ENCODE results near the gene NTHL1.

Gene NTHL1

GRCh38 chr16:2007081-2007836 is 40.4 kb downstream of the NTHL1 start:
- no peak for DNase-seq

GRCh38 chr16:2006317-2006716 is 41.3 kb downstream of the NTHL1 start:
- no peak for DNase-seq

- DNase-seq: no peak
Measured at GRCh38 chr16:2005646-2006045, 42.0 kb downstream of the NTHL1 start.

GRCh38 chr16:2004795-2005517 is 42.7 kb downstream of the NTHL1 start:
- DNase-seq: no peak

GRCh38 chr16:2003827-2004641 is 43.6 kb downstream of the NTHL1 start:
- peak; percentile 66 to 85 (median 83) for DNase-seq

- DNase-seq: no peak
Measured at GRCh38 chr16:2003231-2003826, 44.3 kb downstream of the NTHL1 start.

- no peak for DNase-seq
Measured at GRCh38 chr16:2002406-2003230, 45.0 kb downstream of the NTHL1 start.

GRCh38 chr16:2001456-2002355 is 45.9 kb downstream of the NTHL1 start:
- no peak for DNase-seq

GRCh38 chr16:2001035-2001434 is 46.6 kb downstream of the NTHL1 start:
- DNase-seq: no peak

- DNase-seq: no peak
Measured at GRCh38 chr16:1999866-2000514, 47.6 kb downstream of the NTHL1 start.

GRCh38 chr16:1998852-1999801 is 48.5 kb downstream of the NTHL1 start:
- DNase-seq: no peak

- DNase-seq: no peak
Measured at GRCh38 chr16:1998360-1998835, 49.2 kb downstream of the NTHL1 start.

- DNase-seq: no peak
Measured at GRCh38 chr16:1997494-1998359, 49.9 kb downstream of the NTHL1 start.

- DNase-seq: no peak
Measured at GRCh38 chr16:1993731-1994131, 53.9 kb downstream of the NTHL1 start.

- no peak for DNase-seq
Measured at GRCh38 chr16:1992704-1993317, 54.8 kb downstream of the NTHL1 start.

GRCh38 chr16:1991948-1992703 is 55.5 kb downstream of the NTHL1 start:
- peak; percentile 93 to 100 (median 98) for DNase-seq

- no peak for DNase-seq
Measured at GRCh38 chr16:1991588-1991947, 56.1 kb downstream of the NTHL1 start.

All from T-helper 1 cell (primary cell).